ENCODE measurements around the gene RIC3.

DNA sequence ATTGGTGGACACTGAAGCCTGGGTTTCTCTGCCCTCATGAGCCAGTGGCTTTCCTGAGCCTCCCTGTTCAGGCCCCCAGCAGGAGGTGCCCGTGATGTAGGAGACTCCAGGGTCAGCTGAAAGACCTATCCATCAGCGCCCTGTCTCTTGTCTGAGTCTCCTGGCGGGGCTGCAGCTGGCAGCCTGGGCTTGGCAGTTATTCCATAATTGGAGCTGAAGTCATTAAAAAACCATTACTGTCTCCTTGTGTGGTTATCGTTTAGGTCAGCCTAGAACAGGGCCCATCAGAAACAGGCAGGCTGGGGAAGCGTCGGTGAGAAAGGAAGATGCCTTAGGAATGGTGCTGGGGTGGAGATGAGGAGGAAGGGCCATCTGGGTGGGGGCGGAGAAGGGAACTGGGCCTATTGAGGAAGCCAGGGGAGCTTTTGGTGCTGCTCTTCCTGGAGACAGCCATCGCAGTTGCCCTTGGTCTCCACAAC, 82.8 kb downstream of the RIC3 start:
- TF ChIP-seq EZH2phosphoT487 (IDR thresholded peaks at IDR 0.05; ENCODE audit: borderline replicate concordance, low read length) = no peak
- TF ChIP-seq, protein P1, sequence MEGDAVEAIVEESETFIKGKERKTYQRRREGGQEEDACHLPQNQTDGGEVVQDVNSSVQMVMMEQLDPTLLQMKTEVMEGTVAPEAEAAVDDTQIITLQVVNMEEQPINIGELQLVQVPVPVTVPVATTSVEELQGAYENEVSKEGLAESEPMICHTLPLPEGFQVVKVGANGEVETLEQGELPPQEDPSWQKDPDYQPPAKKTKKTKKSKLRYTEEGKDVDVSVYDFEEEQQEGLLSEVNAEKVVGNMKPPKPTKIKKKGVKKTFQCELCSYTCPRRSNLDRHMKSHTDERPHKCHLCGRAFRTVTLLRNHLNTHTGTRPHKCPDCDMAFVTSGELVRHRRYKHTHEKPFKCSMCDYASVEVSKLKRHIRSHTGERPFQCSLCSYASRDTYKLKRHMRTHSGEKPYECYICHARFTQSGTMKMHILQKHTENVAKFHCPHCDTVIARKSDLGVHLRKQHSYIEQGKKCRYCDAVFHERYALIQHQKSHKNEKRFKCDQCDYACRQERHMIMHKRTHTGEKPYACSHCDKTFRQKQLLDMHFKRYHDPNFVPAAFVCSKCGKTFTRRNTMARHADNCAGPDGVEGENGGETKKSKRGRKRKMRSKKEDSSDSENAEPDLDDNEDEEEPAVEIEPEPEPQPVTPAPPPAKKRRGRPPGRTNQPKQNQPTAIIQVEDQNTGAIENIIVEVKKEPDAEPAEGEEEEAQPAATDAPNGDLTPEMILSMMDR (IDR thresholded peaks at IDR 0.05; ENCODE audit: low read depth, low read length, poor library complexity, severe bottlenecking) = no peak

Measured in DOHH2 (cell line).